Measurements from ENCODE around the gene PTPN4.

The PTPN4 gene

DNA sequence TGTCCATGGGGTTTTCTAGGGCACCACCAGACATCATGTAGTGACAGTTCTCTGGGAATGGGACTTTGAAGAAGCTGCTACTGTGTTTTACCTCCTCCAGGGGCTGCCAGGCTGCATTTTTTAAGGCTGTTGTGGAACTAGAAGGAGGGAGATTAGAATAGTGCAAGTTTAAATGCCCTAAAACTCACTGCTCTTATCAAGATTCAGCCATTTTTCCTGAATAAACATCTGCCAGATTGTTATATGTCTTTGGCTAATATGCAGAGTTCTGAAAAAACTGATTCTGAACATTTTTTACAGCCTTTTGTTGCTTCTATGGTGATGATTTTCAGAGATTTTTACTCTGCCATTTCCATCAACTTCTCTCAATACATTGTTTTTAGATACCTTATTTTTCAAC lies 244.5 kb downstream of the PTPN4 start:
- no peaks in the 10 kb centered on the region for H3K36me3 ChIP-seq (ENCODE audit: low read depth)
- DNase-seq (ENCODE audit: low spot score) = no peak
- no peaks in the 10 kb centered on the region for H3K4me1 ChIP-seq (ENCODE audit: insufficient read depth, poor library complexity, severe bottlenecking)
- H3K9me3 ChIP-seq (ENCODE audit: severe bottlenecking) = no peaks in the 10 kb centered on the region
- no peaks in the 10 kb centered on the region for H3K27me3 ChIP-seq (ENCODE audit: insufficient read depth, poor library complexity, severe bottlenecking)
- H3K4me3 ChIP-seq (ENCODE audit: severe bottlenecking) = no peak overlapping the region
- ATAC-seq (ENCODE audit: low read depth) = no peak
- TF ChIP-seq, protein P1, sequence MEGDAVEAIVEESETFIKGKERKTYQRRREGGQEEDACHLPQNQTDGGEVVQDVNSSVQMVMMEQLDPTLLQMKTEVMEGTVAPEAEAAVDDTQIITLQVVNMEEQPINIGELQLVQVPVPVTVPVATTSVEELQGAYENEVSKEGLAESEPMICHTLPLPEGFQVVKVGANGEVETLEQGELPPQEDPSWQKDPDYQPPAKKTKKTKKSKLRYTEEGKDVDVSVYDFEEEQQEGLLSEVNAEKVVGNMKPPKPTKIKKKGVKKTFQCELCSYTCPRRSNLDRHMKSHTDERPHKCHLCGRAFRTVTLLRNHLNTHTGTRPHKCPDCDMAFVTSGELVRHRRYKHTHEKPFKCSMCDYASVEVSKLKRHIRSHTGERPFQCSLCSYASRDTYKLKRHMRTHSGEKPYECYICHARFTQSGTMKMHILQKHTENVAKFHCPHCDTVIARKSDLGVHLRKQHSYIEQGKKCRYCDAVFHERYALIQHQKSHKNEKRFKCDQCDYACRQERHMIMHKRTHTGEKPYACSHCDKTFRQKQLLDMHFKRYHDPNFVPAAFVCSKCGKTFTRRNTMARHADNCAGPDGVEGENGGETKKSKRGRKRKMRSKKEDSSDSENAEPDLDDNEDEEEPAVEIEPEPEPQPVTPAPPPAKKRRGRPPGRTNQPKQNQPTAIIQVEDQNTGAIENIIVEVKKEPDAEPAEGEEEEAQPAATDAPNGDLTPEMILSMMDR (IDR thresholded peaks at IDR 0.05; ENCODE audit: poor library complexity, severe bottlenecking) = no peak
- H3K27ac ChIP-seq (ENCODE audit: poor library complexity, severe bottlenecking) = no peak overlapping the region

DNA sequence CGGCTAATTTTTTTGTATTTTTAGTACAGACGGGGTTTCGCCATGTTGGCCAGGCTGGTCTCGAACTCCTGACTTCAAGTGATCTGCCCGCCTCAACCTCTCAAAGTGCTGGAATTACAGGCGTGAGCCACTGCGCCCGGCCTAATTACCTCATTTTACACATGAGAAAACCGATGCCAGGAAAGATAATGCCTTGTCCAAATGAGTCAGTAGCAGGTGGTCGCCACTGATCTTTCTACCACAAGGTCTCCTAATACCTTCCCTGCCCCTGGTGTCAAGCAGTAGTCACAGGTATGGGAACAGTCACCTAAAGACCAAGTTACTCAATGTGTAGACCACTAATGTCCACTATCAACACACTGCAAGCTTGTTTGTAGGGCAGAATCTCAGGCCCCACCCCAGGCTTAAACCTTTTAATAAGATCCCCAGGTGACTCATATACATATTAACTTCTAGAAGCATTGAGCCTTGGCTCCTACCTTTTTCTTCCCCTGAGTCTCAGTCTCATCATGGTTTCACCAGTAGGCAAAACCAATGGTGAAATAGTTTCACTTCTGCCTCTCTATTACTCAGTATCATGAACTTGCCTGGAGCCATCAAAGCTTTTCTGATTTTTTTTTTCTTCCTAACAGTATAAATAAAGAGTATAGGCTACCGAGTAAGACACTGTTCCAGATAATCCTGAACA lies 246.3 kb downstream of the PTPN4 start:
- Histone ChIP-seq H3K27ac (ENCODE audit: poor library complexity, severe bottlenecking) (no peak overlapping the region), H3K9me3 (ENCODE audit: severe bottlenecking) (no peaks in the 10 kb centered on the region), H3K27me3 (ENCODE audit: insufficient read depth, poor library complexity, severe bottlenecking) (no peaks in the 10 kb centered on the region), H3K4me3 (ENCODE audit: severe bottlenecking) (no peak overlapping the region), H3K36me3 (ENCODE audit: low read depth) (no peaks in the 10 kb centered on the region), H3K4me1 (ENCODE audit: insufficient read depth, poor library complexity, severe bottlenecking) (no peaks in the 10 kb centered on the region)
- TF ChIP-seq, protein P1 (IDR thresholded peaks at IDR 0.05; ENCODE audit: poor library complexity, severe bottlenecking) = no peak
- no peak for DNase-seq (ENCODE audit: low spot score)
- ATAC-seq (ENCODE audit: low read depth) = no peak; the same call in 2 of the 3 replicates

DNA sequence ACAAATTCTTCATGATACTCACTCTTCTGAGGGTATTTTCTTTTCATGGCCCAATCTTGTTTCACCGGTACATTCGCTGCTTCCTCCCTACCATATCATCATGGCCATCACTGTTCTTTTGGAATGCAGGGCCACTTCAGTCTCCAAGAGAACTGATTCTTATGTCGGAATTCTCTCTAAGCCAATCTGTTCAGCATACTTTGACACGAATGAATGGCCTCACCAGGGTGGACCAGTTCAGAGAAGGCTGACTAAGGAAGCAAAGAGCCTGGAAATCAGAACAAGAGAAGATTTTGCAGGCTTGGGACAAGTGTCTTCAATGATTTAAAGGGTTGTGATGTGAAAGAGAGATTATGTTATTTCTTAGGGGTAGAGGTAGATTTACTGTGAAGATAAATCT lies 248.1 kb downstream of the PTPN4 start:
- ATAC-seq (ENCODE audit: low read depth) (no peak), DNase-seq (ENCODE audit: low spot score) (no peak)

DNA sequence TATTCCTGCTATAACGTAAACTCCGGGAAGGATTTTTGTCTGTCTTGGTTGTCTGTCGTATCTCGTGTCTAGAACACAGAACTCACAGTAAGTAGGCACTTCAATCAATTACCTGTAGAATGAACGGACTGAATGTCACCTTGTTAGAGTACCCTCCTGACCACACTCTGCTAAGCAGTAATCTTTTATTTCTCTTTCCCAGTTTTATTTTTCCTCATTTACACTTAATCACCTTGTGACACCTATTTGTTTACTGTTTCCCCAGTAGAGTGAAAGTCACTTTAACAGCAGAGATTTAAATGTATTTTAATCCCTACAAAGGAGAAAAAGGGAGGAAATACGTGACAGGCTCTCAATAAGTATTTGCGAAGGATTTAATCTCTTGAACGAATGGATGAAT lies 252.6 kb downstream of the PTPN4 start:
- TF ChIP-seq, protein P1 (IDR thresholded peaks at IDR 0.05; ENCODE audit: poor library complexity, severe bottlenecking) = no peak
- no peak overlapping the region for H3K27ac ChIP-seq (ENCODE audit: poor library complexity, severe bottlenecking)

More for the DNA sequence above, 248.1 kb downstream of the PTPN4 start:
- peaks cover 4% of the 10 kb centered on the region for H3K4me1 ChIP-seq (ENCODE audit: insufficient read depth, poor library complexity, severe bottlenecking)
- H3K27me3 ChIP-seq (ENCODE audit: insufficient read depth, poor library complexity, severe bottlenecking) = no peaks in the 10 kb centered on the region
- H3K27ac ChIP-seq (ENCODE audit: poor library complexity, severe bottlenecking) = no peak overlapping the region
- no peaks in the 10 kb centered on the region for H3K9me3 ChIP-seq (ENCODE audit: severe bottlenecking)
- TF ChIP-seq, protein P1 (IDR thresholded peaks at IDR 0.05; ENCODE audit: poor library complexity, severe bottlenecking) = no peak
- no peaks in the 10 kb centered on the region for H3K36me3 ChIP-seq (ENCODE audit: low read depth)
- H3K4me3 ChIP-seq (ENCODE audit: severe bottlenecking) = no peak overlapping the region

More for the DNA sequence above, 252.6 kb downstream of the PTPN4 start:
- ATAC-seq (ENCODE audit: low read depth) (no peak), DNase-seq (ENCODE audit: low spot score) (no peak)
- Histone ChIP-seq H3K4me3 (ENCODE audit: severe bottlenecking) (peak overlapping the region; percentile 90), H3K36me3 (ENCODE audit: low read depth) (no peaks in the 10 kb centered on the region), H3K9me3 (ENCODE audit: severe bottlenecking) (no peaks in the 10 kb centered on the region), H3K27me3 (ENCODE audit: insufficient read depth, poor library complexity, severe bottlenecking) (no peaks in the 10 kb centered on the region), H3K4me1 (ENCODE audit: insufficient read depth, poor library complexity, severe bottlenecking) (peaks cover 20% of the 10 kb centered on the region)

Measured in RWPE2 (cell line).